Glutamatergic neuron (in vitro differentiated cells): ENCODE data around the gene CFAP61. TPM values are rescaled to one million over a fixed set of nuclear protein-coding genes. Genes with fewer than 3 reads are reported as not detected.

Experiments used
- DNase-seq: peaks from one replicate; pipeline ENCODE4 v3.0.0; 2022
- H3K27ac Mint-ChIP-seq: one replicate; pipeline ENCODE4 v1.8.0; 2020; ENCODE audit warnings: mild to moderate bottlenecking, mixed read lengths, inconsistent platforms; ENCODE audit not compliant: unreplicated experiment
- H3K27me3 Mint-ChIP-seq: one replicate; pipeline ENCODE4 v1.8.0; 2020; ENCODE audit warnings: mild to moderate bottlenecking, moderate library complexity, mixed read lengths, inconsistent platforms; ENCODE audit not compliant: unreplicated experiment
- H3K36me3 Mint-ChIP-seq: one replicate; pipeline ENCODE4 v1.8.0; 2020; ENCODE audit warnings: mild to moderate bottlenecking, mixed read lengths, inconsistent platforms; ENCODE audit not compliant: unreplicated experiment
- H3K4me1 Mint-ChIP-seq: one replicate; pipeline ENCODE4 v1.8.0; 2020; ENCODE audit warnings: mild to moderate bottlenecking, low read depth, mixed read lengths, inconsistent platforms; ENCODE audit not compliant: unreplicated experiment
- H3K4me3 Mint-ChIP-seq: one replicate; pipeline ENCODE4 v1.8.0; 2020; ENCODE audit warnings: mild to moderate bottlenecking, mixed read lengths, inconsistent platforms; ENCODE audit not compliant: unreplicated experiment
- H3K9me3 Mint-ChIP-seq: one replicate; pipeline ENCODE4 v1.8.0; 2020; ENCODE audit warnings: mild to moderate bottlenecking, moderate library complexity, mixed read lengths, inconsistent platforms; ENCODE audit not compliant: unreplicated experiment
- total RNA-seq: library from RNA; stranded (reverse); fragmentation: NEBNext Ultra II Directional; extraction: Animal tissue kit (Norgen Biotek cat#: 25700); gene quantifications from one replicate; pipeline ENCODE4 v1.2.1, GENCODE V29; 2021; ENCODE audit not compliant: unreplicated experiment
- TF ChIP-seq, protein P1 (sequence below): fragments of 200-600 bp; sonication (generic); IDR thresholded peaks from one replicate; pipeline ENCODE4 v1.5.0; 2021; ENCODE audit not compliant: partially characterized antibody, unreplicated experiment

The CFAP61 gene
- total RNA-seq, 1 donor from 2014 or later, result 5.0 TPM

- Mint-ChIP-seq H3K9me3 (peaks cover 4% of the 10 kb centered on the region), H3K27ac (no peak overlapping the region)
Observed at GRCh38 chr20:20331817-20332216, 279.5 kb downstream of the CFAP61 start.

GRCh38 chr20:20333866-20334265 is 281.5 kb downstream of the CFAP61 start:
- TF ChIP-seq, protein P1, sequence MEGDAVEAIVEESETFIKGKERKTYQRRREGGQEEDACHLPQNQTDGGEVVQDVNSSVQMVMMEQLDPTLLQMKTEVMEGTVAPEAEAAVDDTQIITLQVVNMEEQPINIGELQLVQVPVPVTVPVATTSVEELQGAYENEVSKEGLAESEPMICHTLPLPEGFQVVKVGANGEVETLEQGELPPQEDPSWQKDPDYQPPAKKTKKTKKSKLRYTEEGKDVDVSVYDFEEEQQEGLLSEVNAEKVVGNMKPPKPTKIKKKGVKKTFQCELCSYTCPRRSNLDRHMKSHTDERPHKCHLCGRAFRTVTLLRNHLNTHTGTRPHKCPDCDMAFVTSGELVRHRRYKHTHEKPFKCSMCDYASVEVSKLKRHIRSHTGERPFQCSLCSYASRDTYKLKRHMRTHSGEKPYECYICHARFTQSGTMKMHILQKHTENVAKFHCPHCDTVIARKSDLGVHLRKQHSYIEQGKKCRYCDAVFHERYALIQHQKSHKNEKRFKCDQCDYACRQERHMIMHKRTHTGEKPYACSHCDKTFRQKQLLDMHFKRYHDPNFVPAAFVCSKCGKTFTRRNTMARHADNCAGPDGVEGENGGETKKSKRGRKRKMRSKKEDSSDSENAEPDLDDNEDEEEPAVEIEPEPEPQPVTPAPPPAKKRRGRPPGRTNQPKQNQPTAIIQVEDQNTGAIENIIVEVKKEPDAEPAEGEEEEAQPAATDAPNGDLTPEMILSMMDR, result no peak
- no peak for DNase-seq
- H3K4me1 Mint-ChIP-seq, result peaks cover 5% of the 10 kb centered on the region
- no peak overlapping the region for H3K27ac Mint-ChIP-seq
- peaks cover 14% of the 10 kb centered on the region for H3K36me3 Mint-ChIP-seq
- peaks cover 4% of the 10 kb centered on the region for H3K9me3 Mint-ChIP-seq
- H3K4me3 Mint-ChIP-seq, result no peak overlapping the region
- H3K27me3 Mint-ChIP-seq, result peaks cover 6% of the 10 kb centered on the region

More at GRCh38 chr20:20331817-20332216, 279.5 kb downstream of the CFAP61 start:
- H3K4me3 Mint-ChIP-seq, result no peak overlapping the region
- peaks cover 5% of the 10 kb centered on the region for H3K4me1 Mint-ChIP-seq
- TF ChIP-seq, protein P1, result no peak
- H3K27me3 Mint-ChIP-seq, result peaks cover 3% of the 10 kb centered on the region
- DNase-seq, result no peak
- peaks cover 14% of the 10 kb centered on the region for H3K36me3 Mint-ChIP-seq

- peaks cover 5% of the 10 kb centered on the region for H3K4me1 Mint-ChIP-seq
- peaks cover 6% of the 10 kb centered on the region for H3K27me3 Mint-ChIP-seq
- DNase-seq, result no peak
- no peaks in the 10 kb centered on the region for H3K9me3 Mint-ChIP-seq
- no peak overlapping the region for H3K4me3 Mint-ChIP-seq
- no peak overlapping the region for H3K27ac Mint-ChIP-seq
- H3K36me3 Mint-ChIP-seq, result peaks cover 11% of the 10 kb centered on the region
- TF ChIP-seq, protein P1, result no peak
Observed at GRCh38 chr20:20334489-20334888, 282.2 kb downstream of the CFAP61 start.

GRCh38 chr20:20338133-20338730 is 285.9 kb downstream of the CFAP61 start:
- TF ChIP-seq, protein P1, result no peak
- no peak for DNase-seq
- H3K36me3 Mint-ChIP-seq, result peaks cover 10% of the 10 kb centered on the region

GRCh38 chr20:20340443-20340842 is 288.1 kb downstream of the CFAP61 start:
- Mint-ChIP-seq H3K36me3 (peaks cover 9% of the 10 kb centered on the region), H3K27ac (peak overlapping the region; percentile 23), H3K4me3 (no peak overlapping the region), H3K4me1 (peaks cover 5% of the 10 kb centered on the region), H3K27me3 (peaks cover 6% of the 10 kb centered on the region), H3K9me3 (peaks cover 6% of the 10 kb centered on the region)
- DNase-seq, result no peak
- TF ChIP-seq, protein P1, result no peak

More at GRCh38 chr20:20338133-20338730, 285.9 kb downstream of the CFAP61 start:
- H3K27ac Mint-ChIP-seq, result no peak overlapping the region
- H3K27me3 Mint-ChIP-seq, result peaks cover 6% of the 10 kb centered on the region
- H3K4me1 Mint-ChIP-seq, result peaks cover 5% of the 10 kb centered on the region
- peaks cover 3% of the 10 kb centered on the region for H3K9me3 Mint-ChIP-seq
- H3K4me3 Mint-ChIP-seq, result no peak overlapping the region
